DOHH2 (cell line): ENCODE data around the gene PRKAB1.

Experiments used
- EZH2phosphoT487 ChIP-seq: fragments of 200-600 bp; sonication (generic); IDR thresholded peaks from 2 replicates; pipeline ENCODE4 v1.6.1; 2017; ENCODE audit warnings: borderline replicate concordance, mild to moderate bottlenecking, antibody characterized with exemption, low read length, moderate library complexity, mixed read lengths
- TF ChIP-seq, protein P1 (sequence below): fragments of 200-600 bp; sonication (generic); IDR thresholded peaks from one replicate; pipeline ENCODE4 v1.5.1; 2014; ENCODE audit warnings: antibody characterized with exemption, mild to moderate bottlenecking, low read depth, low read length; ENCODE audit not compliant: poor library complexity, severe bottlenecking

DNA sequence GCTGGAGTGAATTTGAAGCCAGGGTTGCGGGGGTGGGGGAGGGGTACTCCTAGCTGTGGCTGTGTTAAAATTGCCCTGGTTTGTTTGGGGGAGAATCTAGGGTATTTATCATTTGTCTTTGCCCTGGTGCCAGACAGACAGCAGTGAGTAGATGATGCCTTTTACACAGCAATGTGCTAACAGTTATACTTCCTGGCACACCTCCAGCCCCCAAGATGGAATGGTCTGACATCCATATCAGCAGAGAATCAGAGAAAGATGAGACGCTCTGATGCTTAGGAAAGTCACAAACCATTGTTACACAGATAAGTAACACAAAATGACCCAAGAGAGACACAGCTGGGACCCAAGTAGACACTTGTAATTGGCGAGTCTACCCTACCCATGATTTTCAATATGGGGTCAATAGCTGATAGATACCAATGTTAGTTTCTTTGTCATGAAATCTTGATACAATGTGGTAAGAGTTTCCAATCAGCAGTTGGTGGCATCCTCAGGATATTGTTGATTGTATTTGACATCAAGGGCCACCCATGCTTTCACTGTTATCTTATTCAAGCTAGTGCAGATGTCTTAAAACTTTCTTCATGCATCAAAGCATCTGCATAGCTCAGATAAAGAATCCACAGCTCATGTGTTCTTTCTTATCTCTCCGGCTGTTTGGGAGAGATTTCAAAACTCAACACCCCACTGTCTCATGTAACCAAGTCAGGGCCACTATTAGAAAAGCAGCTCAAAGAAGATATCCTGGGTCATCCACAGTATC, 2.6 kb upstream of the PRKAB1 start:
- TF ChIP-seq, protein P1, sequence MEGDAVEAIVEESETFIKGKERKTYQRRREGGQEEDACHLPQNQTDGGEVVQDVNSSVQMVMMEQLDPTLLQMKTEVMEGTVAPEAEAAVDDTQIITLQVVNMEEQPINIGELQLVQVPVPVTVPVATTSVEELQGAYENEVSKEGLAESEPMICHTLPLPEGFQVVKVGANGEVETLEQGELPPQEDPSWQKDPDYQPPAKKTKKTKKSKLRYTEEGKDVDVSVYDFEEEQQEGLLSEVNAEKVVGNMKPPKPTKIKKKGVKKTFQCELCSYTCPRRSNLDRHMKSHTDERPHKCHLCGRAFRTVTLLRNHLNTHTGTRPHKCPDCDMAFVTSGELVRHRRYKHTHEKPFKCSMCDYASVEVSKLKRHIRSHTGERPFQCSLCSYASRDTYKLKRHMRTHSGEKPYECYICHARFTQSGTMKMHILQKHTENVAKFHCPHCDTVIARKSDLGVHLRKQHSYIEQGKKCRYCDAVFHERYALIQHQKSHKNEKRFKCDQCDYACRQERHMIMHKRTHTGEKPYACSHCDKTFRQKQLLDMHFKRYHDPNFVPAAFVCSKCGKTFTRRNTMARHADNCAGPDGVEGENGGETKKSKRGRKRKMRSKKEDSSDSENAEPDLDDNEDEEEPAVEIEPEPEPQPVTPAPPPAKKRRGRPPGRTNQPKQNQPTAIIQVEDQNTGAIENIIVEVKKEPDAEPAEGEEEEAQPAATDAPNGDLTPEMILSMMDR: no peak
- TF ChIP-seq EZH2phosphoT487: no peak
